PC-3 (cell line): ENCODE measurements around the gene PRKAG3. TPM values are rescaled to one million over a fixed set of nuclear protein-coding genes. Genes with fewer than 3 reads are reported as not detected.
A peak's percentile ranks its signal among the peaks of the same experiment; 100 is the strongest.

Experiments used
- ATAC-seq: fragments of 200-7000 bp; cut with Tn5 transposase; 2 replicates; pipeline ENCODE4 v1.9.1; 2020; ENCODE audit warnings: mild to moderate bottlenecking, moderate library complexity
- BruUV-seq: library from RNA; stranded (reverse); fragments of 400-500 nt; replicated peaks from 2 replicates; lab custom pipeline; 2021; lab: Mats Ljungman, UMichigan
- CTCF ChIA-PET: fragments of 300-600 bp; sonication (Branson Sonifier 250); formaldehyde crosslinking; loops from one replicate; lab custom pipeline; 2022; ENCODE audit warnings: antibody characterized with exemption; lab: Charles Lee
- POLR2A ChIA-PET: fragments of 300-600 bp; sonication (Branson Sonifier 250); formaldehyde crosslinking; loops from one replicate; lab custom pipeline; 2022; ENCODE audit warnings: antibody characterized with exemption; ENCODE audit not compliant: unreplicated experiment; lab: Charles Lee
- DNase-seq: peaks from one replicate; pipeline ENCODE4 v3.0.0-alpha.2; 2015
- H2AFZ ChIP-seq: fragments of 300-600 bp; sonication (generic); 2 replicates; pipeline ENCODE4 v1.6.0; 2016; ENCODE audit warnings: antibody characterized with exemption, low read length
- H3F3A ChIP-seq: fragments of 300-600 bp; sonication (generic); one replicate; pipeline ENCODE4 v1.6.0; 2017; ENCODE audit warnings: antibody characterized with exemption, low read length, control low read depth, mild to moderate bottlenecking; ENCODE audit not compliant: unreplicated experiment
- H3K27ac ChIP-seq: fragments of 300-600 bp; sonication (generic); 2 replicates; pipeline ENCODE4 v1.5.1; 2016; ENCODE audit warnings: mild to moderate bottlenecking, low read length
- H3K27me3 ChIP-seq: fragments of 300-600 bp; sonication (generic); 2 replicates; pipeline ENCODE4 v1.6.1; 2016; ENCODE audit warnings: low read length, mixed read lengths
- H3K36me3 ChIP-seq: fragments of 300-600 bp; sonication (generic); 2 replicates; pipeline ENCODE4 v1.6.1; 2016; ENCODE audit warnings: low read depth, mixed run types, low read length, mixed read lengths
- H3K4me1 ChIP-seq: fragments of 300-600 bp; sonication (generic); 2 replicates; pipeline ENCODE4 v1.5.1; 2016; ENCODE audit warnings: low read length; ENCODE audit not compliant: insufficient read depth
- H3K4me2 ChIP-seq: fragments of 300-600 bp; sonication (generic); 2 replicates; pipeline ENCODE4 v1.6.0; 2016; ENCODE audit warnings: low read length
- H3K4me3 ChIP-seq: fragments of 300-600 bp; sonication (generic); 2 replicates; pipeline ENCODE4 v1.5.1; 2016; ENCODE audit warnings: mild to moderate bottlenecking, low read length, mixed read lengths
- H3K79me2 ChIP-seq: fragments of 300-600 bp; sonication (generic); 2 replicates; pipeline ENCODE4 v1.6.1; 2017; ENCODE audit warnings: low read length, mixed read lengths
- H3K9ac ChIP-seq: fragments of 300-600 bp; sonication (generic); 2 replicates; pipeline ENCODE4 v1.6.0; 2016; ENCODE audit warnings: mild to moderate bottlenecking, low read length
- H3K9me2 ChIP-seq: fragments of 300-600 bp; sonication (generic); replicated peaks from 2 replicates; pipeline ENCODE4 v1.6.1; 2016; ENCODE audit warnings: mixed run types, low read length, mixed read lengths
- H3K9me3 ChIP-seq: fragments of 300-600 bp; sonication (generic); 2 replicates; pipeline ENCODE4 v1.6.1; 2016; ENCODE audit warnings: low read length, mixed read lengths
- H4K20me1 ChIP-seq: fragments of 300-600 bp; sonication (generic); 2 replicates; pipeline ENCODE4 v1.6.1; 2016; ENCODE audit warnings: low read length, mixed read lengths
- EZH2 ChIP-seq: fragments of 300-600 bp; sonication (generic); IDR thresholded peaks from one replicate; pipeline ENCODE4 v1.6.1; 2017; ENCODE audit warnings: antibody characterized with exemption, mild to moderate bottlenecking, low read length; ENCODE audit not compliant: unreplicated experiment
- EZH2phosphoT487 ChIP-seq: fragments of 300-600 bp; sonication (generic); IDR thresholded peaks from 2 replicates; pipeline ENCODE4 v1.6.1; 2018; ENCODE audit warnings: mild to moderate bottlenecking, antibody characterized with exemption, low read length, borderline replicate concordance
- intact Hi-C: fragments of 100-400 bp; cut with micrococcal nuclease; formaldehyde crosslinking; loops from 2 replicates; pipeline ENCODE4 v1.9.0; 2023
- total RNA-seq: library from RNA; depleted of rRNA; stranded (reverse); fragments of >200 nt; gene quantifications from 2 replicates; pipeline ENCODE4 v1.2.3, GENCODE V29; 2014
- TF ChIP-seq, protein P1 (sequence below): fragments of 300-600 bp; sonication (generic); conservative IDR thresholded peaks from 2 replicates; pipeline ENCODE4 v1.5.1; 2017; ENCODE audit warnings: antibody characterized with exemption, low read depth, mild to moderate bottlenecking, low read length

PRKAG3 gene
- total RNA-seq, 1 experiment from 2014 or later = not detected

DNA sequence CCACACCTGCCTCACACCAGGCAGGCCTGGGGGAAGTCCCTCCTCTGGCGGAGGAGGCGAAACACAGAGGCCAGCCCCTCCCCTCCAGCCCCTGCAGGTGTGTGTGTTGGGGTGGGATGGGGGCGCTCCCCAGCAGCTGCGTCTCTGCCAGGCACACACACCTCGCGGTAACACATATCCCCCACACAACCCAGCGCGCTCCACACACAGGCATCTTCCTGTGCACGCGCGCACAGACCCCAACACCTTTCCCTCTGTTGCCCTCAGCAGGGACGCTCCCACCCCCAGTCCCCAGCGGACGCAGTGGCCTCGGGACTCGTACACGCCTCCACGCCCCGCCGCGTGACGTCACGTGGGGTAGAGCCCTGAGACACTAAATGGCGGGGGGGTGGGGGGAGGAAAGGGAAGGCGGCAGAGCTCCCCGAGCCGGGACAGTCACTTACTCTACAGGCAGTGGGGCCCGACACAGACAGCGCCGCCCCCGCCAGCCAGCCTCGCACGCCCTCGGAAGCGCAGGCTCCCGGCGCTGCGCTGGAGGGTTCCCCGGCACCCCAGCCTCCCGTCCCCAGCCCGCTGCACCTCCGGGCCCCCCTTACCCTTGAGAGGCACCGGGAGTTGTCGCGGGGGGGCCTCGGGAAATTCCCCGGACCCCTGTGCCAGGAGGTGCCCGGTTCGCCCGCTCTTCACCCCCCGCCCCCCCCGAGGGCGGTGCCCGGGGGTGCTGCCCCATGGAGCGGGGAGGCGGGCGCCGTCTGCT, 48.7 kb upstream of the PRKAG3 start, which contains the start of gene WNT10A:
WNT10A (plus strand) TSS at position 751 of the 757 bp plus-strand sequence. CDS start 144 bp downstream, outside the sequence.
- Histone ChIP-seq H3K27me3 (no peaks in the 10 kb centered on the region), H3K4me1 (no peaks in the 10 kb centered on the region), H3K27ac (no peak within 1 kb of the TSS), H3K79me2 (no peaks in the 10 kb centered on the region), H2AFZ (peak within 1 kb of the TSS; percentile 14; the same call in 1 of the 2 replicates), H3K9me2 (no peaks in the 10 kb centered on the region), H3F3A (no peaks in the 10 kb centered on the region), H3K9me3 (no peaks in the 10 kb centered on the region), H3K36me3 (no peaks in the 10 kb centered on the region), H3K4me3 (peak within 1 kb of the TSS; percentile 55; the same call in 1 of the 2 replicates), H3K4me2 (peak within 1 kb of the TSS; percentile 73), H3K9ac (no peak within 1 kb of the TSS), H4K20me1 (no peaks in the 10 kb centered on the region)
- intact Hi-C loops = no loop called here
- DNase-seq (no peak), ATAC-seq (peak; percentile 37)
- POLR2A ChIA-PET = interaction anchor here (0.7 kb wide), 1 partner anchor 84 kb away, joined by 5 read pairs; no protein-coding TSS in a partner anchor
- TF ChIP-seq, protein P1, sequence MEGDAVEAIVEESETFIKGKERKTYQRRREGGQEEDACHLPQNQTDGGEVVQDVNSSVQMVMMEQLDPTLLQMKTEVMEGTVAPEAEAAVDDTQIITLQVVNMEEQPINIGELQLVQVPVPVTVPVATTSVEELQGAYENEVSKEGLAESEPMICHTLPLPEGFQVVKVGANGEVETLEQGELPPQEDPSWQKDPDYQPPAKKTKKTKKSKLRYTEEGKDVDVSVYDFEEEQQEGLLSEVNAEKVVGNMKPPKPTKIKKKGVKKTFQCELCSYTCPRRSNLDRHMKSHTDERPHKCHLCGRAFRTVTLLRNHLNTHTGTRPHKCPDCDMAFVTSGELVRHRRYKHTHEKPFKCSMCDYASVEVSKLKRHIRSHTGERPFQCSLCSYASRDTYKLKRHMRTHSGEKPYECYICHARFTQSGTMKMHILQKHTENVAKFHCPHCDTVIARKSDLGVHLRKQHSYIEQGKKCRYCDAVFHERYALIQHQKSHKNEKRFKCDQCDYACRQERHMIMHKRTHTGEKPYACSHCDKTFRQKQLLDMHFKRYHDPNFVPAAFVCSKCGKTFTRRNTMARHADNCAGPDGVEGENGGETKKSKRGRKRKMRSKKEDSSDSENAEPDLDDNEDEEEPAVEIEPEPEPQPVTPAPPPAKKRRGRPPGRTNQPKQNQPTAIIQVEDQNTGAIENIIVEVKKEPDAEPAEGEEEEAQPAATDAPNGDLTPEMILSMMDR = no peak
- no peak for TF ChIP-seq EZH2phosphoT487
- TF ChIP-seq EZH2 = no peak
- CTCF ChIA-PET = interaction anchor here (0.9 to 1.0 kb wide), 2 partner anchors 17 kb away, joined by 3 to 4 read pairs; no protein-coding TSS in a partner anchor
- no TSS peak for BruUV-seq

DNA sequence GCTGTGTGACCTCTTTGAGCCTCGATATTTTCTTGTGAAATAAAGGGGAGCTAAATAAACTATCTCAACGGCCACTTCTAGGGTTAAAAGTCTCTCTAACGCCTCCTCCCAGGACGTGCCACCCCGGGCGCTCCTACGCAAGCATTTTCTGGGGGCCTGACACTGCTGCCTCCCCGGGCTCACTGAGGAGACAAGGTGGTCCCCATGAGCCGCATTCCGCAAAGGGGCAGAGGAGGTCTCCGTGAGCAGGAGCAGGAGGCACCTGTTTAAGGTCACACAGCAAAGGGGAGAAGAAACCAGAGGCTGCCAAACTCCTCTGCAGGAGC, 48.1 kb upstream of the PRKAG3 start:
- TF ChIP-seq EZH2phosphoT487 = no peak
- TF ChIP-seq EZH2 = no peak
- TF ChIP-seq, protein P1 = no peak
- POLR2A ChIA-PET = no interaction called here
- DNase-seq = no peak

More for the DNA sequence above, 48.1 kb upstream of the PRKAG3 start:
- no peaks in the 10 kb centered on the region for H3K9me2 ChIP-seq
- no peak overlapping the region for H3K9ac ChIP-seq
- no peak overlapping the region for H3K27ac ChIP-seq
- H3K4me1 ChIP-seq = no peaks in the 10 kb centered on the region
- no TSS peak for BruUV-seq
- no peaks in the 10 kb centered on the region for H3K79me2 ChIP-seq
- no peak for ATAC-seq
- no peaks in the 10 kb centered on the region for H3K36me3 ChIP-seq
- intact Hi-C loops = loop anchor here (5.0 kb wide), 1 partner anchor 103 kb away; no protein-coding TSS in a partner anchor
- H3K4me3 ChIP-seq = peak overlapping the region; percentile 55; the same call in 1 of the 2 replicates
- peak overlapping the region; percentile 14; the same call in 1 of the 2 replicates for H2AFZ ChIP-seq
- no peaks in the 10 kb centered on the region for H3F3A ChIP-seq
- no peaks in the 10 kb centered on the region for H3K9me3 ChIP-seq
- CTCF ChIA-PET = interaction anchor here (0.9 kb wide), 1 partner anchor 18 kb away, joined by 4 read pairs; no protein-coding TSS in a partner anchor
- H3K27me3 ChIP-seq = no peaks in the 10 kb centered on the region
- peak overlapping the region; percentile 73 for H3K4me2 ChIP-seq
- H4K20me1 ChIP-seq = no peaks in the 10 kb centered on the region
